Neural cell (in vitro differentiated cells): ENCODE measurements around the gene TBX4.

ENCODE experiments used
- EP300 ChIP-seq: fragments of 450-650 bp; conservative IDR thresholded peaks from 2 replicates; pipeline ENCODE4 v1.6.1; 2014; ENCODE audit warnings: antibody characterized with exemption, mild to moderate bottlenecking, moderate library complexity; ENCODE audit not compliant: poor library complexity, severe bottlenecking
- EZH2 ChIP-seq: fragments of 200-600, 300-800 bp; shearing (Covaris generic), sonication (generic); IDR thresholded peaks from 2 replicates; pipeline ENCODE4 v1.6.1; 2014; ENCODE audit warnings: antibody characterized with exemption, low read length, borderline replicate concordance, mild to moderate bottlenecking; ENCODE audit not compliant: insufficient read depth, poor library complexity, severe bottlenecking
- POLR2AphosphoS5 ChIP-seq: IDR thresholded peaks from 2 replicates; pipeline ENCODE4 v1.6.1; 2012
- RAD21 ChIP-seq: fragments of 450-650 bp; conservative IDR thresholded peaks from 2 replicates; pipeline ENCODE4 v1.6.1; 2014; ENCODE audit warnings: antibody characterized with exemption, mild to moderate bottlenecking, moderate library complexity
- SMC3 ChIP-seq: fragments of 450-650 bp; conservative IDR thresholded peaks from 2 replicates; pipeline ENCODE4 v1.6.1; 2014; ENCODE audit warnings: antibody characterized with exemption, mild to moderate bottlenecking, moderate library complexity; ENCODE audit not compliant: poor library complexity
- TF ChIP-seq, protein P1 (sequence below): fragments of 450-650 bp; IDR thresholded peaks from 2 replicates; pipeline ENCODE4 v1.5.1; 2014; ENCODE audit warnings: antibody characterized with exemption, mild to moderate bottlenecking, moderate library complexity; ENCODE audit not compliant: poor library complexity, severe bottlenecking
- TF ChIP-seq, protein P2 (sequence below): IDR thresholded peaks from 2 replicates; pipeline ENCODE4 v1.6.1; 2012; ENCODE audit warnings: borderline replicate concordance

DNA sequence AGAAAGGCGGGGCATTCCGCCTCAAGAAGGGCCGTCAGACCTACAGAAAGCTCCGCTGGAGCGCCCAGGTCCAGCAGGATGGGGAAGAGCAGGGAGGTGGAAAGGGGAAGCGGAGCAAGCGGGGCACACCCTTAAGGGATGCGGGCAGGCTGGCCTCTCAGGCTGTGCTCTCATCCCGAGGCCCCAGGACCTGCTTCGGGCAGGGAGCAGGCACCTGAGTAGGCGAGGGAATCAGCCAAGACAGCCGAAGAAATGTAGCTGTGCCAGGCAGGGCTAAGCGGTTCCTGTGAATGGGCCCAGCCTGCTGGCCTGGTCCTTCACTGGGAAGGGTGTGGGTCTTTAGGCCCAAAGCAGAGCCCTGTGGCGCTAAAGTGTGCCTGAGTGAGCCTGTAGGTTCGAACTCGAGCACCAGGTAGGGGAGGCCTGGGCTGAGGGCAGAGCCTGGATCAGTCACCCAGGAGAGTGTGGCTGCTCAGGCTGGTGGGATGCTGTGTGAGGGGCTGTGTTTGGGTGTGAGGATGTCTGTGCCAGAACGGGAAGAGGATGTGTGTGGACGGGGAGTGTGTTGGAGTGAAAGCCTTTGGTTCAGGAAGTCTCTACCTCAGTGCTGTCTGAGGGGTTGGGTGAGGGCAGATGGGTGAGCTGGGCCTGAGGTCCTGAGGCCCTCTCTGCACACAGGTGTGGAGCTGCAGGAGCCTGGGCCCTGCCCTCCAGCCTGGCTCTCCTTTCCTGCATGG, 3.3 kb downstream of the TBX4 start:
- TF ChIP-seq EZH2 (no peak), EP300 (no peak), SMC3 (no peak), RAD21 (no peak), POLR2AphosphoS5 (no peak)
- TF ChIP-seq, protein P1, sequence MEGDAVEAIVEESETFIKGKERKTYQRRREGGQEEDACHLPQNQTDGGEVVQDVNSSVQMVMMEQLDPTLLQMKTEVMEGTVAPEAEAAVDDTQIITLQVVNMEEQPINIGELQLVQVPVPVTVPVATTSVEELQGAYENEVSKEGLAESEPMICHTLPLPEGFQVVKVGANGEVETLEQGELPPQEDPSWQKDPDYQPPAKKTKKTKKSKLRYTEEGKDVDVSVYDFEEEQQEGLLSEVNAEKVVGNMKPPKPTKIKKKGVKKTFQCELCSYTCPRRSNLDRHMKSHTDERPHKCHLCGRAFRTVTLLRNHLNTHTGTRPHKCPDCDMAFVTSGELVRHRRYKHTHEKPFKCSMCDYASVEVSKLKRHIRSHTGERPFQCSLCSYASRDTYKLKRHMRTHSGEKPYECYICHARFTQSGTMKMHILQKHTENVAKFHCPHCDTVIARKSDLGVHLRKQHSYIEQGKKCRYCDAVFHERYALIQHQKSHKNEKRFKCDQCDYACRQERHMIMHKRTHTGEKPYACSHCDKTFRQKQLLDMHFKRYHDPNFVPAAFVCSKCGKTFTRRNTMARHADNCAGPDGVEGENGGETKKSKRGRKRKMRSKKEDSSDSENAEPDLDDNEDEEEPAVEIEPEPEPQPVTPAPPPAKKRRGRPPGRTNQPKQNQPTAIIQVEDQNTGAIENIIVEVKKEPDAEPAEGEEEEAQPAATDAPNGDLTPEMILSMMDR = no peak
- TF ChIP-seq, protein P2, sequence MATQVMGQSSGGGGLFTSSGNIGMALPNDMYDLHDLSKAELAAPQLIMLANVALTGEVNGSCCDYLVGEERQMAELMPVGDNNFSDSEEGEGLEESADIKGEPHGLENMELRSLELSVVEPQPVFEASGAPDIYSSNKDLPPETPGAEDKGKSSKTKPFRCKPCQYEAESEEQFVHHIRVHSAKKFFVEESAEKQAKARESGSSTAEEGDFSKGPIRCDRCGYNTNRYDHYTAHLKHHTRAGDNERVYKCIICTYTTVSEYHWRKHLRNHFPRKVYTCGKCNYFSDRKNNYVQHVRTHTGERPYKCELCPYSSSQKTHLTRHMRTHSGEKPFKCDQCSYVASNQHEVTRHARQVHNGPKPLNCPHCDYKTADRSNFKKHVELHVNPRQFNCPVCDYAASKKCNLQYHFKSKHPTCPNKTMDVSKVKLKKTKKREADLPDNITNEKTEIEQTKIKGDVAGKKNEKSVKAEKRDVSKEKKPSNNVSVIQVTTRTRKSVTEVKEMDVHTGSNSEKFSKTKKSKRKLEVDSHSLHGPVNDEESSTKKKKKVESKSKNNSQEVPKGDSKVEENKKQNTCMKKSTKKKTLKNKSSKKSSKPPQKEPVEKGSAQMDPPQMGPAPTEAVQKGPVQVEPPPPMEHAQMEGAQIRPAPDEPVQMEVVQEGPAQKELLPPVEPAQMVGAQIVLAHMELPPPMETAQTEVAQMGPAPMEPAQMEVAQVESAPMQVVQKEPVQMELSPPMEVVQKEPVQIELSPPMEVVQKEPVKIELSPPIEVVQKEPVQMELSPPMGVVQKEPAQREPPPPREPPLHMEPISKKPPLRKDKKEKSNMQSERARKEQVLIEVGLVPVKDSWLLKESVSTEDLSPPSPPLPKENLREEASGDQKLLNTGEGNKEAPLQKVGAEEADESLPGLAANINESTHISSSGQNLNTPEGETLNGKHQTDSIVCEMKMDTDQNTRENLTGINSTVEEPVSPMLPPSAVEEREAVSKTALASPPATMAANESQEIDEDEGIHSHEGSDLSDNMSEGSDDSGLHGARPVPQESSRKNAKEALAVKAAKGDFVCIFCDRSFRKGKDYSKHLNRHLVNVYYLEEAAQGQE = no peak
